ENCODE results near the gene MAG. TPM values are rescaled to one million over a fixed set of nuclear protein-coding genes. Genes with fewer than 3 reads are reported as not detected.

The MAG gene
- total RNA-seq, 1 donor from 2014 or later, result not detected

DNA sequence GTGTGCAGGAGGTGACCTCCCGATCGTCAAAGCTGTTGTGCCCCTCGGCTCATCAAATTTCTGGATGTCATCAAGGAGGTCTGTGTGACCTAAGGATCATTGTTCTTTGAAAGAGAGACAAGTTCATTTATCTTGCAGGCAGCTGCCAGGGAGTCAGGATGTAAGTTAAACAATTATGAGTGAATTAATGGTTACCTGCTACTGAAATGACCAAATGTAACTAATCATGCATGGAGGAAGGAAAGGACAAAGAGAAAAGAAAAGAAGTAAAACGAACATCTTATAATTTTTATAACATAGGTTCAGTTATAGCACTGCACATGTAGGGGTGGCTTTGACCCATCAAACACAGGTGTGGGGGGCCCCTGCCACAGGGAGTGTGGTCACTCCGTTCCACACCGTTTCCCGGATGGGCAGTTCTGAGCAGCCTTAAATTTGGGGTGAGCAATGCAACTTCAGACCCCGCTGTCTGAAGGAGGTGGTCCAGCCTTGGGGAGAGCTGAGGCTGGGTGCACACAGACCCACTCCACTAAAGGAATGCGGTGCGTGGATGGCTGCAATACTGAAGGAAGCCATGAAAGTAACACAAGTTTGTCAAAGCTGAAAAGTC lies 42.3 kb downstream of the MAG start:
- Histone ChIP-seq H3K79me2 (ENCODE audit: low read depth) (no peaks in the 10 kb centered on the region), H3K4me2 (no peak overlapping the region), H2AFZ (replicated peaks) (no peak overlapping the region), H3K9ac (no peak overlapping the region), H3F3A (ENCODE audit: low read depth) (no peaks in the 10 kb centered on the region), H3K36me3 (no peaks in the 10 kb centered on the region), H3K27me3 (no peaks in the 10 kb centered on the region), H3K9me3 (ENCODE audit: low read depth) (no peaks in the 10 kb centered on the region), H3K4me1 (no peaks in the 10 kb centered on the region), H3K4me3 (no peak overlapping the region), H3K27ac (no peak overlapping the region), H4K20me1 (ENCODE audit: low read depth) (no peaks in the 10 kb centered on the region)
- peaks cover 6% of the 10 kb centered on the region for H3K27me3 Mint-ChIP-seq (ENCODE audit: insufficient read depth, low read depth)
- H3K4me3 Mint-ChIP-seq, result no peak overlapping the region
- no peaks in the 10 kb centered on the region for H3K36me3 Mint-ChIP-seq
- no peaks in the 10 kb centered on the region for H3K9me3 Mint-ChIP-seq
- H3K4me1 Mint-ChIP-seq, result peaks cover 3% of the 10 kb centered on the region
- TF ChIP-seq EZH2phosphoT487 (IDR thresholded peaks at IDR 0.05) (no peak), EZH2 (IDR thresholded peaks at IDR 0.05) (no peak)
- TF ChIP-seq, protein P1, sequence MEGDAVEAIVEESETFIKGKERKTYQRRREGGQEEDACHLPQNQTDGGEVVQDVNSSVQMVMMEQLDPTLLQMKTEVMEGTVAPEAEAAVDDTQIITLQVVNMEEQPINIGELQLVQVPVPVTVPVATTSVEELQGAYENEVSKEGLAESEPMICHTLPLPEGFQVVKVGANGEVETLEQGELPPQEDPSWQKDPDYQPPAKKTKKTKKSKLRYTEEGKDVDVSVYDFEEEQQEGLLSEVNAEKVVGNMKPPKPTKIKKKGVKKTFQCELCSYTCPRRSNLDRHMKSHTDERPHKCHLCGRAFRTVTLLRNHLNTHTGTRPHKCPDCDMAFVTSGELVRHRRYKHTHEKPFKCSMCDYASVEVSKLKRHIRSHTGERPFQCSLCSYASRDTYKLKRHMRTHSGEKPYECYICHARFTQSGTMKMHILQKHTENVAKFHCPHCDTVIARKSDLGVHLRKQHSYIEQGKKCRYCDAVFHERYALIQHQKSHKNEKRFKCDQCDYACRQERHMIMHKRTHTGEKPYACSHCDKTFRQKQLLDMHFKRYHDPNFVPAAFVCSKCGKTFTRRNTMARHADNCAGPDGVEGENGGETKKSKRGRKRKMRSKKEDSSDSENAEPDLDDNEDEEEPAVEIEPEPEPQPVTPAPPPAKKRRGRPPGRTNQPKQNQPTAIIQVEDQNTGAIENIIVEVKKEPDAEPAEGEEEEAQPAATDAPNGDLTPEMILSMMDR (IDR thresholded peaks at IDR 0.05), result no peak
- no peak overlapping the region for H3K27ac Mint-ChIP-seq
- no peak for DNase-seq (ENCODE audit: low spot score)

DNA sequence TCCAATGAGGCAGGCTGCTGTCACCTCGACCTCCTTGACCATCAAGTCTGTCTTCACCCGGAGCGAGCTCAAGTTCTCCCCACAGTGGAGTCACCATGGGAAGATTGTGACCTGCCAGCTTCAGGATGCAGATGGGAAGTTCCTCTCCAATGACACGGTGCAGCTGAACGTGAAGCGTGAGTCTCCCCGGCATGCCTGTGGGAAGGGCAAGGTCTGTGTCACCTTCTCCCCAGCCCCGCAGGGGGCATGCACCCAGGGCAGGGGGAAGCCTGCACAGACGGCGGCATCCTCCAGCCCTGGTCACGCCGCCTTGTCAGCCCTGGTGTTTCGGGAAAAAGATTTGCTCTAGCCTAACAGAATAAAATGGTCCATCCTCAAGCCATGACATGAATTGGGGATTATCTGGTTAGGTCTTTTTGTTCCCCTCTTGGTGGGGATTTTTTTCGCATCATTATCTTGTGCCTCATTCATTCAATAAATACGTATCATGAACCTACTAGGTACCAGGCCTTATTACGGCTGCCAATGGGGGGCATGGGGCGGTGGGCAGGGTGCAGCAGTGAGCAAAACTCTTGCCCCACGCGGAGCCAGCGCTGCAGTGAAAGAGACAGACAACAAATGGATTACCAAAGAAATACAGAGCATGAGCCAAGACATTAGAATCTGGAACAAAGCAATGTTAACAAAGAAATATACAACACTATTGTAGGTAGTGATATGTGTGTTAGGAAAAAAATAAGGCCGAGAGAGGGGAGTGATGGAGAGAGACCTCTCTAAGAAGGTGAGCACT lies 44.4 kb downstream of the MAG start:
- H3K4me3 ChIP-seq, result no peak overlapping the region
- no peaks in the 10 kb centered on the region for H3K36me3 Mint-ChIP-seq
- no peaks in the 10 kb centered on the region for H4K20me1 ChIP-seq (ENCODE audit: low read depth)
- H3K27ac ChIP-seq, result no peak overlapping the region
- H3K4me2 ChIP-seq, result no peak overlapping the region
- H3K4me3 Mint-ChIP-seq, result no peak overlapping the region
- H3K4me1 ChIP-seq, result no peaks in the 10 kb centered on the region
- H3F3A ChIP-seq (ENCODE audit: low read depth), result no peaks in the 10 kb centered on the region
- H2AFZ ChIP-seq (replicated peaks), result no peak overlapping the region
- no peak for DNase-seq (ENCODE audit: low spot score)
- H3K27me3 ChIP-seq, result no peaks in the 10 kb centered on the region
- no peaks in the 10 kb centered on the region for H3K79me2 ChIP-seq (ENCODE audit: low read depth)
- peaks cover 6% of the 10 kb centered on the region for H3K27me3 Mint-ChIP-seq (ENCODE audit: insufficient read depth, low read depth)
- H3K27ac Mint-ChIP-seq, result no peak overlapping the region
- H3K4me1 Mint-ChIP-seq, result peaks cover 3% of the 10 kb centered on the region
- no peaks in the 10 kb centered on the region for H3K9me3 ChIP-seq (ENCODE audit: low read depth)
- H3K9ac ChIP-seq, result no peak overlapping the region
- no peaks in the 10 kb centered on the region for H3K36me3 ChIP-seq
- TF ChIP-seq EZH2 (IDR thresholded peaks at IDR 0.05) (no peak), EZH2phosphoT487 (IDR thresholded peaks at IDR 0.05) (no peak)
- TF ChIP-seq, protein P1 (IDR thresholded peaks at IDR 0.05), result no peak
- H3K9me3 Mint-ChIP-seq, result no peaks in the 10 kb centered on the region

- peaks cover 3% of the 10 kb centered on the region for H3K4me1 Mint-ChIP-seq
- H3K36me3 Mint-ChIP-seq, result no peaks in the 10 kb centered on the region
- Histone ChIP-seq H3K4me1 (no peaks in the 10 kb centered on the region), H3K36me3 (no peaks in the 10 kb centered on the region), H3K27ac (no peak overlapping the region), H4K20me1 (ENCODE audit: low read depth) (no peaks in the 10 kb centered on the region), H3K4me2 (no peak overlapping the region), H3K4me3 (no peak overlapping the region), H3K79me2 (ENCODE audit: low read depth) (no peaks in the 10 kb centered on the region), H3F3A (ENCODE audit: low read depth) (no peaks in the 10 kb centered on the region), H2AFZ (replicated peaks) (no peak overlapping the region), H3K9ac (no peak overlapping the region), H3K9me3 (ENCODE audit: low read depth) (no peaks in the 10 kb centered on the region), H3K27me3 (no peaks in the 10 kb centered on the region)
- no peak overlapping the region for H3K27ac Mint-ChIP-seq
- no peak overlapping the region for H3K4me3 Mint-ChIP-seq
- no peak for DNase-seq (ENCODE audit: low spot score)
- TF ChIP-seq, protein P1 (IDR thresholded peaks at IDR 0.05), result no peak
- no peak for TF ChIP-seq EZH2 (IDR thresholded peaks at IDR 0.05)
- TF ChIP-seq EZH2phosphoT487 (IDR thresholded peaks at IDR 0.05), result no peak
- H3K27me3 Mint-ChIP-seq (ENCODE audit: insufficient read depth, low read depth), result peaks cover 6% of the 10 kb centered on the region
- H3K9me3 Mint-ChIP-seq, result no peaks in the 10 kb centered on the region
Measured at GRCh38 chr19:35337097-35337983, 45.4 kb downstream of the MAG start.
